Muscle of back (tissue), 13 donors: ENCODE results near the gene PUS1. TPM values are rescaled to one million over a fixed set of nuclear protein-coding genes. Genes with fewer than 3 reads are reported as not detected.
"Not testable (repeated sequence)": the region's sequence is repeated elsewhere in the genome, so short reads cannot be mapped to it uniquely, and the experiment has no call there.

ENCODE experiments used
- DNase-seq, 3 donors: peaks; one replicate each; pipeline versions ENCODE4 v3.0.0 to v3.0.0-alpha.2; 2013
- long read RNA-seq, 9 donors: transcript quantifications; one replicate each; lab custom pipeline, GENCODE V29; 2026
- polyA plus RNA-seq, 10 donors: library from polyadenylated mRNA; unstranded; fragments of 120-200 nt; gene quantifications; one replicate each; pipeline ENCODE4 v1.2.1, GENCODE V29; 2013; ENCODE audit not compliant: insufficient read length in 10 of 10

PUS1 gene
- polyA plus RNA-seq = 10 to 100 TPM in 7 of 10 donors, 1 to 10 TPM in 3; 7.1 to 14.1 (median 11.7) TPM
- long read RNA-seq, donor 1, partial matches to known transcripts = 0 of 2 reads
- long read RNA-seq, donor 1, other reads (novel, unspliced or antisense) = 0 of 2 reads
- long read RNA-seq, donor 2, full-length matches to known transcripts = 1 of 1 reads
- long read RNA-seq, donor 2, partial matches to known transcripts = 0 of 1 reads
- long read RNA-seq, donor 2, other reads (novel, unspliced or antisense) = 0 of 1 reads
- long read RNA-seq, donor 3 = 0 reads
- long read RNA-seq, donor 4, partial matches to known transcripts = 0 of 1 reads
- long read RNA-seq, donor 4, other reads (novel, unspliced or antisense) = 0 of 1 reads
- long read RNA-seq, donor 5, full-length matches to known transcripts = 1 of 7 reads
- long read RNA-seq, donor 5, partial matches to known transcripts = 6 of 7 reads
- long read RNA-seq, donor 5, other reads (novel, unspliced or antisense) = 0 of 7 reads
- long read RNA-seq, donor 6, full-length matches to known transcripts = 4 of 4 reads
- long read RNA-seq, donor 6, partial matches to known transcripts = 0 of 4 reads
- long read RNA-seq, donor 6, other reads (novel, unspliced or antisense) = 0 of 4 reads
- long read RNA-seq, donor 7, full-length matches to known transcripts = 2 of 2 reads
- long read RNA-seq, donor 7, partial matches to known transcripts = 0 of 2 reads
- long read RNA-seq, donor 7, other reads (novel, unspliced or antisense) = 0 of 2 reads
- long read RNA-seq, donor 8 = 0 reads
- long read RNA-seq, donor 9 = 0 reads

DNA sequence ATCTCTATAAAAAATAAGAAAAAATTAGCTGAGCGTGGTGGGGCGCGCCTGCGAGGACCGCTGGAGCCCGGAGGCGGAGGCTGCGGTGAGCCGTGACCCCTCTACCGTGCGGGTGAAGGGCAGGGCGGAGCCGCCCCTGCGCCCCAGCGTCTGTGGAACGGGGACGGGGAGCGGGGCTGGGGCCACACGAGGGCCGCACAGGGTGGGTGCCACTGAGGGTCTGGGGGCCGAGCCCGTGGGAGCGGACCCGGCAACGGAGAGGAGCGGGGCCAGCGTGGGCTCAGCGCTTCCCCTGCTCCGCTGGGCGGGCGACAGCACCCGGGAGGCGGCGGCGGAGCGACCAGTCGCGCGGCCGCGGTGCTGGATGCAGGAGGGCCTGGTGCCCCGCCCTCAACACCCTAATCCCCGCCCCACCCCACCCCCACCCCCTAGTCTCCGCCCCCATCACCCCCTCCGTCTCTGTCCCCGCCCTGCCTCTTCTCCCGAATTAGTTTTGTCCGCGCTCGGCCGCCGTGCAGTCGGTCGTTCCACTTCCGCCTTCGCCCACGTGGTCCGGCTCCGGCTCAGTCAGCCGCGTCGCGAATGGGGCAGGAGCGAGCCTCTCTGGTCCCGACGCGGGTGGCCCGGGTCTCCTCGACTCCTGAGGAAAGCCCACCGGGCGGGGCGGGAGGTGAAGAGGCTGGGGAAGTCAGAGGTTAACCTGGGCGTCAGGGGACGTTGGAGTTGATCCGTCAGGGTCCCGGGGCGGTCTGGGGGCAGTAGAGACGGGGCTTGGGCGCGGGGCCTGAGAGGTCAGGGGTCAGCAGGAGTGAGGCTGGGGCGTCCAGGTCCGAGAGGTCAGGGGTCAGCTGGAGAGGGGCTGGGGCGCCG lies at the start of gene PUS1:
PUS1 (plus strand) TSS at position 566 of the 870 bp plus-strand sequence. CDS start 447 bp downstream, outside the sequence.
- DNase-seq = peak; percentile 95 to 97 (median 96)

DNA sequence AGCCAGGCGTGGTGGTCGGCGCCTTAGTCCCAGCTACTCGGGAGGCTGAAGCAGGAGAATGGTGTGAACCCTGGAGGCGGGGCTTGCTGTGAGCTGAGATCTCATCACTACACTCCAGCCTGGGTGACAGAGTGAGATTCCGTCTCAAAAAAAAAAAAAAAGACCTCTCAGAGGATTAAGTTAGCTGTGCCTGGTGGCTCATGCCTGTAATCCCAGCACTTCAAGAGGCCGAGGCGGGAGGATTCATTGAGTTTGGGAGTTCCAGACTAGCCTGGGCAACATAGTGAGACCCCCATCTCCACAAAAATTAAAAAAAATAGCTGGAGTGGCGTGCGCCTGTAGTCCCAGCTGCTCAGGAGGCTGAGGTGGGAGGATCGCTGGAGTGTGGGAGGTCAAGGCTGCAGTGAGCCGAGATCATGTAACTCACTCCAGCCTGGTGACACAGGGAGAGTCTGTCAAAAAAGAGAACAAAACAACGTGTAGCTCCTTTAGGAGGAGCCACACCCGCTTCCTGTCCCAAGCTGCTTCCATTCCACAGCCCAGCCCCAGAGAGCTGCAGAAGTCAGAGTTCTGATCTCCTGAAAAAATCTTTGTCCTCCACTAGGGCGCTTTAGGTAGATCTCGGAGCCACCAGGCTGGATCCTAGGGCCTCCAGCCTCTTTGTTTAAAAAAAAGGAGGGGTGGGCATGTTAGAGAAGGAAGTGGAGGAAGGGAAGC lies 46.1 kb upstream of the PUS1 start:
- DNase-seq = no peak

DNA sequence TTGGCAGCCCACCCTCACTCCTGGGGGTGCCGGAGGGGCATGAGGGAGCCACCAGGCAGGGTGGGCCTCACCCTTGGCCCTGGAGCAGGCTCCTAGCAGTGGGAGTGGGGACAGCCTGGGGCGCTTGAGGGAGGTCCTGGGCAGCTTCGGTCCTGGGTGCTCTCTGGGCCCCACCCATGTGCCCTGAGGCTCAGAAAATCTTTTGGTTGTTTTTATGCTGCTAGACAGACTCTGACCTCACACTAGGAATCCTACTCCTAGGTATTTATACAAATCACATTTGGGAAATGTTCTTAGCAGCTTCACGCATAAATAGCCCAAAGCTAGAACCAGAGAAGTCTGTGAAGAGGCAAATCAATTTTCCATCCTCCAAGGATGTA lies 45.6 kb upstream of the PUS1 start:
- DNase-seq = no peak

DNA sequence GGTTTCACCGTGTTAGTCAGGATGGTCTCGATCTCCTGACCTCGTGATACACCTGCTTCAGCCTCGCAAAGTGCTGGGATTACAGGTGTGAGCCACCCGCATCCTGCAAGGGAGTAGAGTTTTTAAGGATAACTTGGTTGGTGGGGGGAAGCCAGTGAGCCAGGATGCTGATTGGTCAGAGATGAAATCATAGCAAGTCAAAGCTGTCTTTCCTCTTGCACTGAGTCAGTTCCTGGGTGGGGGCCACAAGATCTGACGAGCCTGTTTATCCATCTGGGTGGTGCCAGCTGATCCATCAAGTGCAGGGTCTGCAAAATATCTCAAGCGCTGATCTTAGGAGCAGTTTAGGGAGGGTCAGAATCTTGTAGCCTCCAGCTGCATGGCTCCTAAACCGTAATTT lies 44.0 kb upstream of the PUS1 start:
- not testable (repeated sequence) for DNase-seq

DNA sequence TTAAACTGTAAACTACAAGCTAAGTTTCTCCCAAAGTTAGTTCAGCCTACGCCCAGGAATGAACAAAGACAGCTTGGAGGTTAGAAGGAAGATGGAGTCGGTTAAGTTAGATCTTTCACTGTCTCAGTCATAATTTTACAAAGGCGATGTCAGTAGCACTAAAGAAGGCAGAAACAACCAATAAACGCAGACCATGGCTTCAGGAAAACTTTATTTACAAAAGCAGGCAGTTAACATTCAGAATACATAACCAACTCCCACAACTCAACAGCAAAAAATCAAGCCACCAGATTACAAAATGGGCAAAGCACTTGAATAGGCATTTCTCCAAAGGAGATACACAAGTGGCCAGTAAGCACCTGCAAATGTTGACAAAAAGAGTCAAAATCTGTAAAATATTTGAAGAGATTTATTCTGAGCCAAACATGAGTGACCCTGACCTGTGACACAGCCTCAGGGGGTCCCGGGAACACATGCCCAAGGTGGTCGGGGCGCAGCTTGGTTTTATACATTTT lies 43.5 kb upstream of the PUS1 start:
- DNase-seq = no peak

DNA sequence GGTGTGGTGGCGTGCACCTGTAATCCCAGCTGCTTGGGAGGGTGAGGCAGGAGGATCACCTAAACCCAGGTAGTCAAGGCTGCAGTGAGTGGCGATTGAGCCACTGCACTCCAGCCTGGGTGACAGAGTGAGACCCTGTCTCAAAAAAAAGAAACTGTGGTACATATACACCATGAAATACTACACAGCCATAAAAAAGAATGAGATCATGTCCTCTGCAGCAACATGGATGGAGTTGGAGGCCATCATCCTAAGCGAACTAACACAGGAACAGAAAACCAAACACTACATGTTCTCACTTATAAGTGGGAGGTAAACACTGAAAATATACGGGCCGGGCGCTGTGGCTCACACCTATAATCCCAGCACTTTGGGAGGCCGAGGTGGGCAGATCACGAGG lies 37.4 kb upstream of the PUS1 start:
- not testable (repeated sequence) for DNase-seq

DNA sequence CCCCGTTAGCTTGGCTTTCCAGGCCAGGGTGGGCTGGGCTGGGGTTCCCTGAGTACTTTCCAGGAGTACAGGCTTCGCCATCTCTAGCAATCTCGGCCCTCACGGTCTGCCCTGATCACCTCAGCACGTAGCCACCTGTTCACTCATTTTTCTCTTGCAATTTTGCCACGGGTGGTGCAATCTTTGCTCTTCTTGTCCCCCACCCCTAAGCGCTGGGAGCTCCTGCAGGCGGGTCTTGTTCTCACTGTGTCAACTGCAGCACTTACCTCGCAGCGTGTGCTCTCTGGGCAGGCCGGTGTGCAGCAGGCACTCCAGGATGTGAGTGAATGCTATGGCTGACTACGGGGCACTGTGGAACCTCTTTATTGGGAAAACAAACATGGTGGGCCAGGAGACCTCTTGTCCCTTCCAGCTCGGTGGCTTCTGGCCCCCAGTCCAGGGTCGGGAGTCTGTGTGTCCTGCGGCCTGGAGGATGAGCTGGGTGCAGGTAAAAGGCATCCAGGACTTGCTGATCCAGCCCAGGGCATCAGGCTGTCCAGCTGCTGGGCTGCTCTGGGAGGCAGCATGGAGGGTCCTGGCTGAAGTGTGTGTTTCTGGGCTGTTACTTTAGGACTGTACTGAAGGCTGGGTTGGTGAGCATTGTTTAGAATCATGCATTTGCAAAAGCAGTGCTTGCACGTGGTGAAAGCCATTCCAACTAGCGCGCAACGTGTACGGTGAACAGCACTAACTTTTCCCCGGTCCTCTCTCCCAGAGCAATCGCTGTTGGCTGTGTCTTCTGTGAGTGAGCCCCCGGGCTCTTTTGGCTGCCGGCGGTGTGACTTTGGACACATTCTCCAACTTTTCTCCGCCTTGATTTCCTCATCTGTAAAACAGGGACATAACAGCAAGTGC lies 36.1 kb upstream of the PUS1 start:
- no peak for DNase-seq

DNA sequence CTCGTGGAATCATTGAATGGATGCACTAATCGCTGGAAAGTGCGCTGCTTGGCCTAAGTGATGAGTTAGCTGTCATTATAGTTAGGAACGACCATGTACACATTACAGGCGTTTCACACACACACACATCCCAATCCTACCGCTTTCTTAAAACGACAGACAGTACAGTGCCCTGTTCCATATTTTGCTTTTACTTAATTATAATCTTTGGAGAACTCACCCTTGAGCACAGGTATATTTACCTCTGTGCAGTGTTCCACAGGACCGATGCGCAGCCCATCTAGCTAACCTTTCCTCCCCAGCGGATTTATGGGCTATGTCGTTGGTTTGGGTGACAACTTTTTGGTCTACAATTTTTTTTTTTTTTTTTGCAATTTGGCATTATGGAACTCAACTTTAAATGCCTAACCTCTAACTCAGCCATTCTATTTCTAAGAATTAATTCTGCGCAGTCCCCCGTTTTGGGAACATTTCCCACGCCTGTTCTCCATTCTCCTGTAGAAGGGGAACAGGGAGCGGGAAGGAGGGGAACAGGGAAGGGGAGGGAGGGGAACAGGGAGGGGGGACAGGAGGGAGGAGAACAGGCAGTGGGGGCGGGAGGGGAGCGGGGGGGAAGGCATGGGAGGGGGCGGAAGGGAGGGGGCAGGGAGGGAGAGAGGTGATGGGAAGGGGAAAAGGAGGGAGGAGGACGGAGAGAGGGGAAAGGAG lies 35.3 kb upstream of the PUS1 start:
- no peak for DNase-seq

DNA sequence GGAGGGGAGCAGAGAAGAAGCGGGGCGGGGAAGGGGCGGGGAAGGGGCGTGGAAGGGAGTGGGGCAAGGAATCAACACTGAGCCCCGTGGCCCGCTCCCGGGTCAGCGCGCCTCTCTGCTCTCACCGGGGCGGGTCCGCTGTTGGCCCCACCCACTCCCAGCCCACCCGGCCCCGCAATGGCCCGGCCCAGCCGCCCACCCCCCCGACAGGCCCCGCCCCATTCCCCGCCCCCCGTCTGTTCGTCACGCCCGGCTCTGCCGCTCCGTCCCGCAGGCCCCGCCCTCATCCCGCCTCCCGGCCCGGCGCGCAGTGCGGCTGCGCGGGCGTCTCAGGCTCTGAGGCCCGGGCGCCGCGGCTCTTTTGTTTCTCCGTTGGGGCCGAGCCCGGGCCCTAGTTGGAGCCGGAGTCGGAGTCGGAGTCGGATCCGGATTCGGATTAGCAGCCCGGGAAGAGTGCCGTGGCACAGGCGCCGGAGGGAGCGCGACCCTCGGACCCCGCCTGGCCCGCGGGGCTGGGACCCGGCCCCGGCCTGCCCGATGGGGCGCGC lies 34.7 kb upstream of the PUS1 start, which contains the start of gene ULK1:
ULK1 (plus strand) TSS at position 310 of the 548 bp plus-strand sequence. CDS start 380 bp downstream, outside the sequence.
- peak; percentile 92 to 96 (median 96) for DNase-seq

DNA sequence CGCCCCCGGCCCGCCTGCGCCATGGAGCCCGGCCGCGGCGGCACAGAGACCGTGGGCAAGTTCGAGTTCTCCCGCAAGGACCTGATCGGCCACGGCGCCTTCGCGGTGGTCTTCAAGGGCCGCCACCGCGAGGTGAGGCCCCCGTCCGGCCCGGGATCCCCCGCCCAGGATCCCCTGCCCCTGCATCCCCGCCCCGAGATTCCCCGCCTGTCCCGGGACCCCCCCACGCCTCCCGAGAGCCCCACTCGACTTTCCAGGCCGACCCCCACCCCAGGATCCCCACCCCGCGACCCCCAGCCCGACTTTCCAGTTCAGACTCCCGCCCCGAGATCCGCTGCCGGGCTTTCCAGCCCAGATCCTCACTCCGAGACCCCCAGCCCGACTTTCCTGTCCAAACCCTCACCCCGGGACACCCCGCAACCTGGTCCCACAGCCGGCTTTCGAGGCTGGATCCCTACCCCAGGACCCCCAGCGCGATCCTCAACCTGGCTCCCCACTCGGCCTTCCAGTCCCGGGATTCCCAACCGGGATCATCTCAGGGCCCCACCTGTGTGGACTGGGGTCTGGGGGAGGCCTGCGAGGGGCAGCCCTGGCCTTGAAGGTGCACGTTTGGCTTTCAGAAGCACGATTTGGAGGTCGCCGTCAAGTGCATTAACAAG lies 34.0 kb upstream of the PUS1 start:
- peak in 1 of 3 donors; percentile 55 for DNase-seq

DNA sequence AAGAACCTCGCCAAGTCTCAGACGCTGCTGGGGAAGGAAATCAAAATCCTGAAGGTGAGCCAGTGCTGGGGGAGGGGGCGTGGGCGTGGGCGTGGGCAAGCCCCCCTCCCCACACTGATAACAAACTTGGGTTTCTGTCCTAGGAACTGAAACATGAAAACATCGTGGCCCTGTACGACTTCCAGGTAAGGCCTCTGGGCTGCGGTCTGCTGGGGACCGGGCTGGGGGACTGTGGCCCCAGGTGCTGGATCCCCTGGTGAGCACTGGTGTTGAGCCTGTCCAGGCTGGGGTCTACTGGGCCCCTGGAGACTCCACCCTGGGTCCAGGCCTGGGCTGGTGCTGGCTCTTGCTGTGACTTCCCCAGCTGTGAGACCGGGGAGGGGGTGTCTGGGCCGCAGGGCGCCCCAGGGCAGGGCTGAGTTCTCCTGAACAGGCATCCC lies 33.4 kb upstream of the PUS1 start:
- DNase-seq = no peak

DNA sequence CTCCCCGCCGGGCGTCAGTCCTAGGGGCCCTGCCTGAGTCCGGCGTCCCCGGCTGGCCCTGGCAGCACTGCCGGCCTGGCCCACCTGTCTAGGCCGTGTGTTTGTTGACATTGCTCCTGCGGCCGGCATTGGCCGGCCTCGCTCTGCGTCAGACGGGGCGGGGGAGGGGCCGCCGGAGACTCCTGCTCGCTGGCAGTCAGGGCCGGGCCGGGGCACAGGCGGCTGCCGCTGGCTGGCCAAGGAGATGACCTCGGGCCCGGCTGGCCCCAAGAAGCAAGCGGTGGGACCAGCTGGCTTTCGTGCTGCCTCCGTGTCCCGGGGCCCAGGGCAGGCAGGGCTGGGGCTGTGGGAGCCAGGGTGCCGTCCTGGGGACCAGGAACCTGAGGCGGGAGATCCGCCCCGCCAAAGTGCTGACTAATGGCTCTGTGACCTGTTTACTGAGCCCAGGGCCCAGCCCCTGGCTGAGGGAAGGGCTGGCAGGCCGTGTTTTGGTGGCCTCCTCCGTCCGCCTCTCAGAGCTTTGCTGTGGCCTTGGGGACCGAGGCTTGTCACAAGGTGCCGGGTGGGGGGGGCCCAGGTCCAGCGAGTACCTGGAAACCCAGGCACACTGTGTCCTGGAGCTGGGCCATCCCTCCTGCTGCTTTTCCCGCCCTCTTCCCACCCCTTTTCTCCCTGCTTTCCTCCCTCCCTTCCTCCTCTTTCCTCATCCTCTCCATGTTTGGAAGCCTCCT lies 32.8 kb upstream of the PUS1 start:
- peak; percentile 81 to 95 (median 89) for DNase-seq

DNA sequence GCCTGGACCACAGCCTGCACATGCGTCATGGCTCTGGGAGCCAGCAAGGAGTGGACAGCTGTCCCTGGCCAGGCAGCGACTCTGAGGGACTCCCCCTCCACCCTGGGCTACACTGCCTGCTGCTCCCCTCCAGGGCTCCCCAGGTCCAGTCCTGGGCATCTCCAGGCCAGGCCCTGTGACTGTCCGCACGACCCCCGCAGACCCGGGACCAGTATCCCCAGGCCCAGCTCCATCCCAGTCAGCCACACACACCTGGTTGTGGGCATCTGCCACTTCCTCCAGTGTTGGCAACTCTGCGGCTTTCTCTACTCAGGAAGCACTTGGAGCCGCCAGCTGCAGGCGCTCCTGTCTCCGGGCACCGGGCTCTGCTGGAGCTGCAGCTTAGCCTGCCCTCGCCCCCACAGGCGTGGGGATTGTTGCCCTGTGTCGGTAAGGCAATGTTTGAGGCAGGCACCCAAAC lies 32.2 kb upstream of the PUS1 start:
- DNase-seq = peak in 2 of 3 donors; percentile 89 to 93

DNA sequence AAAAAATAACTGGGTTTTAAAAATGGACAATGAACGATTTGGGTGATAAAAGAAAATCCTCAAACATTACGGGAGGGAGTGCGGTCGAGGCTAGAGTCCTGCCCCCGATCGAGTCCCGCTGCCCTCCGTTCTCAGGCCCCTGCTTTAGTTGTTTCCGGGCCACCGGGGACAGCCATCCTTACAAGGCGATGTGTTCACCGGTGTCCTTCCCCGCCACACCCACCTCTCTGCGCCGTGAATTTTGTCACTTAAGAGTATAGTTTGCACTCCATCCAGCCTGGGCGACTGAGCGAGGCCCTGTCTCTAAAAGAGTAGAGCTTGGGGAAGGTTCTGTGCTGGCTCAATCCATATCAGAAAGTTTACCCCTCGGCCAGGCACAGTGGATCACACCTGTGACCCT lies 31.8 kb upstream of the PUS1 start:
- DNase-seq = no peak

DNA sequence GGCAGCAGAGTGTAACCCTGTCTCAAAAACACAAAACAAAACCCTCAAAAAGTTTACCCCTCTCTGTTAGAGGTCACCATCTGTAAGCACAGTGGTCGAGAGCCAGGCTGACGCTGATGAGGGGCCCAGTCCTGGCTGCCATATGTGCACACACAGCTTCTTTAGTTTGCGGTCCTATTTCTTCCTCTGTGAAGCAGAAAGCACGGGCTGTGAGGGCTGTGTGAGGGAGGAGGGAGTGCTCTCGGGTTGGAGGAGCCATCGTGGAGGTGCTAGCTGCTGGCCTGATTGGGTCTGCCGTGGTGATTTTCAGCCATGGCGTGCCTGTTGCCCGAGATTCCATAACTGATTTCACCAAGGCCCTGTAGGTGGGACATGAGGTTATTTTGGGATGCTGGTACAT lies 31.2 kb upstream of the PUS1 start:
- no peak for DNase-seq

DNA sequence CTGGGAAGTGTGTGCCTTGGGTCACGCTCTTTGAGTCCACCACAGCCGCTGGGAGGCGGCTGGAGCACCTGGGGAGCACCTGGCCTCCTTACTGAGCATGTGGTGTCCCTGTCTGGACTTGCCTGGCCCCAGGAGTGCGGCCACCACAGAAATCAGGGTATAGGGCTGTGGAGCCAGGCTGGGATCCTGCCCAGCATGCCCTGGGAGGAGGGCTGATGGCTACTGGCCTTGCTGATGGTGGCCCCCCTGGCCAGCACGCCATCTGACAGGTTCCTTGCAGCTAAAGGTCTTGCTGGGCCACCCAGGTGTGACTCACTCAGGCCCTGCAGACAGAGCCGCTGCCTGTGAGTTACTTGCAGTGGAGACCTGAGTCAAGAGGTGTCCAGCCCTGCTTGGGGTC lies 28.7 kb upstream of the PUS1 start:
- DNase-seq = no peak
